GM21786 (cell line): ENCODE results near the gene TASP1.
"Not testable (repeated sequence)": the region's sequence is repeated elsewhere in the genome, so short reads cannot be mapped to it uniquely, and the experiment has no call there.

ENCODE experiments used
- ATAC-seq: cut with Tn5 transposase; IDR thresholded peaks from one replicate; pipeline ENCODE4 v1.9.1; 2021; ENCODE audit not compliant: unreplicated experiment

The TASP1 gene

GRCh38 chr20:13404293-13404692 is 234.4 kb downstream of the TASP1 start:
- ATAC-seq: no peak

GRCh38 chr20:13403453-13403852 is 235.3 kb downstream of the TASP1 start:
- ATAC-seq: no peak

- ATAC-seq: no peak
Observed at GRCh38 chr20:13402986-13403385, 235.7 kb downstream of the TASP1 start.

GRCh38 chr20:13402171-13402760 is 236.5 kb downstream of the TASP1 start:
- no peak for ATAC-seq

GRCh38 chr20:13401596-13401995 is 237.1 kb downstream of the TASP1 start:
- ATAC-seq: no peak

- ATAC-seq: no peak
Observed at GRCh38 chr20:13400453-13400852, 238.3 kb downstream of the TASP1 start.

GRCh38 chr20:13397300-13397724 is 241.4 kb downstream of the TASP1 start:
- ATAC-seq: peak; percentile 52

GRCh38 chr20:13396826-13397225 is 241.9 kb downstream of the TASP1 start:
- ATAC-seq: peak; percentile 31

- ATAC-seq: no peak
Observed at GRCh38 chr20:13396022-13396421, 242.7 kb downstream of the TASP1 start.

GRCh38 chr20:13395232-13395631 is 243.5 kb downstream of the TASP1 start:
- ATAC-seq: no peak

- ATAC-seq: no peak
Observed at GRCh38 chr20:13392391-13392790, 246.3 kb downstream of the TASP1 start.

- no peak for ATAC-seq
Observed at GRCh38 chr20:13389115-13389514, 249.6 kb downstream of the TASP1 start.

GRCh38 chr20:13384132-13384531 is 254.6 kb downstream of the TASP1 start:
- ATAC-seq: no peak

- ATAC-seq: no peak
Observed at GRCh38 chr20:13382786-13383185, 255.9 kb downstream of the TASP1 start.

GRCh38 chr20:13380497-13381229 is 258.1 kb downstream of the TASP1 start:
- not testable (repeated sequence) for ATAC-seq

GRCh38 chr20:13373400-13373799 is 265.3 kb downstream of the TASP1 start:
- no peak for ATAC-seq

- no peak for ATAC-seq
Observed at GRCh38 chr20:13364278-13365170, 274.2 kb downstream of the TASP1 start.

- no peak for ATAC-seq
Observed at GRCh38 chr20:13363473-13363872, 275.3 kb downstream of the TASP1 start.

- ATAC-seq: not testable (repeated sequence)
Observed at GRCh38 chr20:13362165-13362564, 276.6 kb downstream of the TASP1 start.

- ATAC-seq: not testable (repeated sequence)
Observed at GRCh38 chr20:13358936-13359335, 279.8 kb downstream of the TASP1 start.

GRCh38 chr20:13357782-13358181 is 280.9 kb downstream of the TASP1 start:
- ATAC-seq: not testable (repeated sequence)

- no peak for ATAC-seq
Observed at GRCh38 chr20:13356591-13356990, 282.1 kb downstream of the TASP1 start.
